Activated CD4-positive, CD25-positive, alpha-beta regulatory T cell treated with anti-CD3 and anti-CD28 coated beads, Interleukin-2, amount 50 U/mL, for 24 hours (primary cell): ENCODE results near the gene SYTL3.
"Not testable (repeated sequence)": the region's sequence is repeated elsewhere in the genome, so short reads cannot be mapped to it uniquely, and the experiment has no call there.

ENCODE experiments used
- ATAC-seq, 2 donors: fragments of 150-1000 bp; cut with Tn5 transposase; one replicate each; pipeline ENCODE4 v1.10.0; 2021; ENCODE audit warnings: mild to moderate bottlenecking in 1 of 2, moderate library complexity in 1 of 2

Gene SYTL3

GRCh38 chr6:158697811-158698210 lies 48.0 kb downstream of the SYTL3 start:
- no peak for ATAC-seq

DNA sequence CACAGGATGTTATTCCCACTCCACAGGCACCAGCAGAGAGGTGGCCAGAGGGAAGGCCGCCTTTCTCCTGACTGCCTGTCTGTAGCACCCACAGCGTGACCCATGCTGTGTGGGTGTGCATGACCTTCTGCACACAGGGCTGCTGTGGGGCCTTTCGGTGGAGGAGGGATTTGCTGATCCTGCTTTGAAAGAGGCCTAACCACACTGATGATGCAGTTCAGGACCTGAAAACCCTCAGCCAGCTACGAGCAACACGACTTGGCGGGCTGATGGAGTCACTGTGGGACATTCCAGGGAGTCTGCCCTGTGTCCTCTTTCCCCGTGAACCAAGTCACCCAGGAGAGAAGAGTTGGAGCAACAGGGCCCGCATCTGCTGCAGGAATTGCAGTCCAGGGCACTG lies 49.1 kb downstream of the SYTL3 start:
- ATAC-seq = peak; percentile 32 to 43

DNA sequence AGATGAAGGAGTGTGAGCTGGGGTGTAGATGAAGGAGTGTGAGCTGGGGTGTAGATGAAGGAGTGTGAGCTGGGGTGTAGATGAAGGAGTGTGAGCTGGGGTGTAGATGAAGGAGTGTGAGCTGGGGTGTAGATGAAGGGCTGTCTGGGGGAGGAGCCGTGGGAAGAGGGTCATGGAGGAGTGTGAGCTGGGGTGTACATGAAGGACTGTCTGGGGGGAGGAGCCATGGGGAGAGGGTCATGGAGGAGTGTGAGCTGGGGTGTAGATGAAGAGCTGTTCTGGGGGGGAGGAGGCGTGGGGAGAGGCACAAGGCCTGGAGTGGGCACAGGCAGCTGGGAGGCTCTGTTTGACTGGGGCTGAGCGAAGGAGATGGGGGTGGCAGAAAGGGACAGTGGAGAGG lies 51.4 kb downstream of the SYTL3 start:
- ATAC-seq = not testable (repeated sequence)

DNA sequence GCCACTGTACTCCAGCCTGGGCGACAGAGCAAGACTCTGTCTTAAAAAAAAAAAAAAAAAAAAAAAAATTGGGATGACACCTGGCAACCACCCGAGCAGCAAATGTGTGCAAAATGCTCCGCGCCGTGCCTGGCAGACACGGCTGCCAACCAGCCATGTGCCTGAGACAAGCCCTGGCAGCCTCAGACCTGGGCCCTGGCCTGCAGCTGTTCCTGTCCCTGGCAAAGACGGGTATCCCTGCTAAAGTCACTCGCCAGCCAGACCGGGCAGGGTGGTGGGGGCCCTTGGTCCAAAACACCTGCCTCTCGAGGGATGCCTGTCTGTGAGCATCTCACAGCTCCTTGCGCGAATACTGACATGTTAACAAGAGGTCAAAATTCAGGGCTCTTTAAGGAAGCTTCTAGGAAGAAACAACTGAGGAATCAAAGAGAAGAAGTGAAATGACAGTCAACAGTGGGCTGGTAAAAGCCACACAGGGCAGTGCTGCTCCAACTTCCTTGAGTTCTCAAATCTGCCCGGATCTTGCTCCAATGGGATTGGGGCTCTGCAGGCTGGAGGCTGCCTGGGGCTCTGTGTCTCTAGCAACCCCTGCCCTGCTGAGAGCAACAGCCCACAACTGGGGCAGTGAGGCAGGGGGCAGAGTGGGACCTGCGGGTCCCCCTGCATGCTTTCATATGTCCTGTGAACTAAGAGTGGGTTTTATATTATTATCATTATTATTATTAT lies 53.4 kb downstream of the SYTL3 start:
- no peak for ATAC-seq

- peak; percentile 96 to 97 for ATAC-seq
These were observed 54.3 kb downstream of the SYTL3 start for GRCh38 chr6:158703837-158704822.

GRCh38 chr6:158705386-158706126 lies 55.7 kb downstream of the SYTL3 start:
- no peak for ATAC-seq

- no peak for ATAC-seq
These were observed 56.6 kb downstream of the SYTL3 start for GRCh38 chr6:158706369-158706982.

DNA sequence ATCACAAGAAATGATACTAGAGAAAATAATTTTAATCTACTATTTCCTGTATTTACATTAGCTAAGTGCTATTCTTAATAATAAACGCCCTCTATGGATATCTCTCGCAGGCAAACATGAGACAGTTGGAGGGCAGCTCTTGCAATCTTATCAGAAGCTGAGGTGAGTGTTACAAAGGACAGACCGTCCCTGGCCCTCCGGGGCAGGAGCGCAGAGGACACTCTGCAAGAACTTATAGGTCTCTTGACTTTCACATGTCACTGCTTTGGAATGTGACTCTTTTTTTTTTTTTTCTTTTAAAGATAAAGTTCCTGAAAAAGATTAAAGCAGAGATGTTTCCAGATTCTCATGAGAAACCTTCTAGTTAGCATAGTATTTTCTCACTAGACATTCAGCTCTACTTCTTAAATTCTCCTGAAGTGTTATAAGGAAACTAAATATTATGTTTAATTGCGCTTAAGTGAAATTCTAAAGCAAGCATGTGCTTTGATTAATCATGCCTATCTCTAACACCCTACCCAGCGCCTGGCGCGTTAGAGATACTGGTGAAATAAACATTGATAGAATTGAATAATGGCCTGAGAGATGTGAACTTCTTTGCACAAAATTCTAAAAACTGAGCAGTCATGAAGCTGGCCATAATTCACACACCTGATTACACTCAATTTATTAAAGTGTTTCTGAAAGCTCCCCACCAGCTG lies 57.4 kb downstream of the SYTL3 start:
- ATAC-seq = no peak

- ATAC-seq = no peak
These were observed 58.0 kb downstream of the SYTL3 start for GRCh38 chr6:158707821-158708195.

- no peak for ATAC-seq
These were observed 58.4 kb downstream of the SYTL3 start for GRCh38 chr6:158708239-158708638.

GRCh38 chr6:158709809-158710208 lies 60.0 kb downstream of the SYTL3 start:
- ATAC-seq = no peak

- ATAC-seq = no peak
These were observed 61.4 kb downstream of the SYTL3 start for GRCh38 chr6:158711264-158711663.

GRCh38 chr6:158713469-158713868 lies 63.6 kb downstream of the SYTL3 start:
- no peak for ATAC-seq

DNA sequence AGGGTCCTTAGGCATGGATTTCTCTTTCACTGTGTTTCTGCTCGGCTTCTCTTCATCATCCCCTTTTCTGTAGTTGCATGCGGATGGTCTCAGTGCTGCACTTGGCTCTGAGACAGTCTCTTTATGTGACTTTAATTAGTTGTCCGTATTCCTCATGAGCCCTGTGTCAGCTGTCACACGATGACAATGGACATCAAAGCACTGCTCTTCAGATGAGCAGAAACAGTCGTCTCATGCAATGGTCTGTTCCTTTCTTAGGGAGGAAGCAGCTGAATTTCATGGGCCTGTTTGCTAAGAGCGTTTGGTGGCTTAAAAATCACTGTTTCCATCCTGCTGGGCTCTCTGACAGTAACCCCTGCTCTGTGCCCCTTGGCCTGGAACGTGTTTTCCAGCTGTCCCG lies 64.9 kb downstream of the SYTL3 start:
- ATAC-seq = no peak

- ATAC-seq = no peak
These were observed 65.8 kb downstream of the SYTL3 start for GRCh38 chr6:158715330-158716311.

DNA sequence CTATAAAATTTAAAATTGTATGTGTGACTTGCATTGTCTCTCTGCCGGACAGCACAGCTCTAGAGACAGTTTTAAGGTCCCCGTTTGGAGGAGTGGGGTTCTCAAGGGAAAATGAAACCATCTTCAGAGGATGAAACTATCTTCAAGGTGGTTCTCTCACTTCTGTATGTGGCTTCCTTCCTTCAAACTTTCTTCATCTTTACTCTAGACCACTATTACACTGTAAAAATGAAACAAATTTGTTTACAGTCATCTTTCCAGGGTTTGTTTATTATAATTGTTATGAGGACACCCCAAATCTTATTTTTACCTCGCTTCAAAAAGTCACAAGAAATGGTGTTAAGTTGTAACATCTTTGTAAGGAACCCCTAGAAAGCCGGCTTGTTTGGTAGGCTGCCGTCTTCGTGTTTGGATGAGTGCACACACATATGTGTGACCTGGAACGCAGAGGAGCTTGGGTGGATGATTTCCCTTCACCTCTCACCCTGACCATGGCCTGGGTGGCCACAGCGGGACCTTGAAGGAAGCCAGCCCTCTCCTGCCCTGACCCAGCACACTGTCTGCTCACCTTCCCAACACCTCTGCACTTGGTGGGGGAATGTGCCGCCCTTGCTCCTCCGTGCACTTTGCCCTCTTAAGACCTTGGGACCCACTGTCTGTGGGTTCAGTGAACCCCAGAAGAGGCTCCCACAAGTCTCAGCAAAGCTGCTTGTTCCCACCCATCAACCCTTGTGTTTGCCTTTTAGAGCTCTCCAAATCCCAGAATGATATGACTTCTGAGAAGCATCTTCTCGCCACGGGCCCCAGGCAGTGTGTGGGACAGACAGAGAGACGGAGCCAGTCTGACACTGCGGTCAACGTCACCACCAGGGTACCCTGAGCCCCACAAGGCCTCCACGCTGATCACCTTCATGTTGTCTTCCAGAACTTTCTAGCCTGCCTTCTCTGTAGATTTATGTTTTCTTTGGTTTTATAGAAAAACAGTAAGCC lies 67.8 kb downstream of the SYTL3 start:
- peak; percentile 25 to 47 for ATAC-seq

- ATAC-seq = no peak
These were observed 68.7 kb downstream of the SYTL3 start for GRCh38 chr6:158718461-158719046.

- ATAC-seq = no peak
These were observed 72.4 kb downstream of the SYTL3 start for GRCh38 chr6:158722176-158722729.

DNA sequence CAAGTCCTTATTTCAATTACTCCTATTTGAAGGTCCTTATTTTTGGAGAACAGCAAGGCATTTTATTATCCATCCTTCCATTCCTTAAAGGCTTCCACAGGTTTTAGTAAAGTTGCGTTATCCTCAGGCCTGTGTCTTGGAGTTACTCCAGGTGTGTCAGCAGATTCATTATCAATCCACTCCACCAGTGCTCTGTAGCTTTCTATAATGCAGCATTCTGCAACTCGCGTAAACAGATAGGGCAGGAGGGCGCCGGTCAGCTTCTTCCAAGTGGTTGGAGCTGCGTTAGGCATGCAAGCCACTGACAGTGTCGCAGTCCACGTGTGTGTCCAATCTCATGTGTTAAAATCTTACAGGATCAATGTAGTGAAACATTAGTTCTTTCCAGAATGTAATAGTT lies 75.8 kb downstream of the SYTL3 start:
- ATAC-seq = no peak
